Pulmonary artery endothelial cell (primary cell): ENCODE data around the gene CORIN. TPM values are rescaled to one million over a fixed set of nuclear protein-coding genes. Genes with fewer than 3 reads are reported as not detected.
A peak's percentile ranks its signal among the peaks of the same experiment; 100 is the strongest.
"Not testable (repeated sequence)": the region's sequence is repeated elsewhere in the genome, so short reads cannot be mapped to it uniquely, and the experiment has no call there.

Experiments
- DNase-seq: peaks from one replicate; pipeline ENCODE4 v3.0.0-alpha.2; 2011; ENCODE audit warnings: low read depth, low spot score
- total RNA-seq: library from RNA; depleted of rRNA; stranded (reverse); fragments of >200 nt; gene quantifications from 2 replicates; pipeline ENCODE4 v1.2.3, GENCODE V29; 2014

CORIN gene
- total RNA-seq, 1 donor from 2014 or later: 0.07 TPM

GRCh38 chr4:47577779-47578553 is 259.9 kb downstream of the CORIN start:
- DNase-seq: peak; percentile 90

- no peak for DNase-seq
Measured at GRCh38 chr4:47572981-47573380, 264.9 kb downstream of the CORIN start.

- no peak for DNase-seq
Measured at GRCh38 chr4:47570816-47571215, 267.1 kb downstream of the CORIN start.

- DNase-seq: no peak
Measured at GRCh38 chr4:47567511-47567910, 270.4 kb downstream of the CORIN start.

GRCh38 chr4:47566969-47567368 is 270.9 kb downstream of the CORIN start:
- no peak for DNase-seq

- DNase-seq: no peak
Measured at GRCh38 chr4:47566566-47566965, 271.3 kb downstream of the CORIN start.

GRCh38 chr4:47562297-47562696 is 275.6 kb downstream of the CORIN start:
- DNase-seq: no peak

DNA sequence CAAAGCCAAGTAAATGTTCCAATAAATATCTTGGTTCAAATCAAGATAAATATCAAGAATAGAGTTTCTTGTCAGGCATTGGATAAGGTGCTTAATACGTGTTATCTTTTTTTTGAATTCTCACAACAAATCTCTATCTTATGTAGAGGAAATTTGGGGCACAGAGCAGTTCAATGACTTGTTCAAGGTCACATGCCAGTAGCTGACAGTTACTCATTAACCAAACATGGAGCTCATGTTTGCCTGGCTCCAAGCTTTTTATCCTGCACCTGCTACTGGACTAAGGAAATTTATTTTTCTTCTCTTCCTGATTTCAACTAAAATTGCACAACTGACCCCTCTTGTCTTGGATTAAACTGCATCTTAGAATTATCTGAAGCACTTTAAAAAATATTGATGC is 276.5 kb downstream of the CORIN start:
- DNase-seq: no peak

- no peak for DNase-seq
Measured at GRCh38 chr4:47560682-47561081, 277.2 kb downstream of the CORIN start.

GRCh38 chr4:47557255-47557654 is 280.6 kb downstream of the CORIN start:
- no peak for DNase-seq

GRCh38 chr4:47555920-47556319 is 281.9 kb downstream of the CORIN start:
- DNase-seq: not testable (repeated sequence)

DNA sequence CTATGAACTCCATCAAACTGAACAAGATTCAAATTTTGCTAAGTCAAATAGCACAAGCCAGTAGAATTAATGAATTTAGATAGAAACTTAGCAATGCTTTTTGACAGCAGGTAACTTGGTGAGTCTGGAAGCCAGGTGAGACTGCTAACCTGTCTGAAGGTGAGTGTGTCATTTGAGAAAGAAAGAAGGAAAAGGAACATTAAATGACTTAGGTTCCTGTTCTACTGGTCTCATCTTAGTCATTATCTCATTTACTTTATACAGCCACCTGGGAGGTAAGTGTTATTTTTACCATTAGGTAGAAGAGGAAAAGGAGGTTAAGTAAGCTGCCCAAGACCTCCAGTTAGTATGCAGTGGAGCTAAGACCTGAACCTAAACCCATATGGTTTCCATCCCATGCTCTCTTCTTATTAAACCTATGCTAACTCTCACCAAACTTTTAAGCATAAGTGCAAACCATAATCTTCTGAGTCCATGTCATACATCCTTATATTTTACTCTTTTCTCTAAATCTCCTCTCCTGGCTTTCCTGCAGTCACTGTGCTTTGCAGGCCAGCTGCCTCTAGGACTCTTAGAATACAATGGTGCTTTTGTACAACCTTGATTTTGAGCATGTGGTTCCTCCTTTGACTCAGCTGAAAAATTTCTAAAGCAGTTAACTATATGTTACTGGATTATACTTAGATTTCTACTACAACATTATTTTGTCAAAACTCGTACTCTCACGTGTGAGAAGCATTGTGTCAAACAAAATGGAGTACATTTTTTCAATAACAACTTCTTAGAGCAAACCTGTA is 284.3 kb downstream of the CORIN start:
- no peak for DNase-seq

DNA sequence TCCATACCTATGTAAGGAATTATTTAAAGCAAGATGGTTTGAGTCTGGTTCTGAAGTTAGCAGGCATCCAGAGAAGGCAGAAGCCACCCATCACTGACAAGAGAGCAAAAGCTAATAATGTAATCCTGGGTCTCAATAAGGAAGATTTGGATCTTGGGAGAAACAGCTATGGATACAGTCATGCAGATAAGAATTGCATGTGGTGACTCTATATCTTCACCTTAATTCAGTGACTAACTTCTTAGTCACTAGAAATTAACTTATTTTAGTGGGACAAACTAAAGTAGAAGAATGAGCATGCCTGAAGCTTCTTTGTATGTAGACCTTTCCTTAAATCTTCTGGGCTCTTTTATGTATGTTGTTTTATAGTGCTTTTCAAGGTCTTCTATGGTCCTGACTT is 286.2 kb downstream of the CORIN start:
- DNase-seq: no peak

- no peak for DNase-seq
Measured at GRCh38 chr4:47550899-47551548, 286.8 kb downstream of the CORIN start.

- not testable (repeated sequence) for DNase-seq
Measured at GRCh38 chr4:47550357-47550756, 287.5 kb downstream of the CORIN start.

Other genes with a start within 250 kb of the CORIN start
- 5.7 and 9.0 TPM in 2 replicates for gene NFXL1, start 76.5 kb upstream of the CORIN start, total RNA-seq
- gene CNGA1, start 178.6 kb upstream of the CORIN start, total RNA-seq: not detected in 2 replicates
- gene NIPAL1, start 178.7 kb upstream of the CORIN start, total RNA-seq: 0.78 and 1.6 TPM in 2 replicates